SK-N-SH treated with all-trans-retinoic acid at 6 μM for 48 hours (cell line): Measurements from ENCODE around the gene MEGF9.

Experiments
- ATAC-seq: fragments of 200-7000 bp; cut with Tn5 transposase; 3 replicates; pipeline ENCODE4 v1.9.1; 2020; ENCODE audit warnings: mild to moderate bottlenecking, moderate library complexity
- ARNTL ChIP-seq: fragments of 450-650 bp; formaldehyde crosslinking; IDR thresholded peaks from 2 replicates; pipeline ENCODE4 v1.5.0; 2020; ENCODE audit warnings: low read depth, mild to moderate bottlenecking, moderate library complexity, borderline replicate concordance
- BACH2 ChIP-seq: fragments of 250-450 bp; sonication (Bioruptor Pico); IDR thresholded peaks from 2 replicates; pipeline ENCODE4 v1.9.0; 2021; ENCODE audit warnings: mild to moderate bottlenecking, borderline replicate concordance
- ESRRG ChIP-seq: fragments of 250-450 bp; sonication (Bioruptor Pico); IDR thresholded peaks from 2 replicates; pipeline ENCODE4 v1.6.1; 2021; ENCODE audit warnings: mild to moderate bottlenecking
- ISL1 ChIP-seq: fragments of 250-450 bp; sonication (Bioruptor Pico); IDR thresholded peaks from 2 replicates; pipeline ENCODE4 v2.1.2; 2022; ENCODE audit warnings: mild to moderate bottlenecking, moderate library complexity
- OSR1 ChIP-seq: fragments of 250-450 bp; sonication (Bioruptor Pico); IDR thresholded peaks from 2 replicates; pipeline ENCODE4 v1.8.0; 2022; ENCODE audit warnings: moderate library complexity, mild to moderate bottlenecking, inconsistent platforms
- PPARA ChIP-seq: fragments of 250-450 bp; sonication (Bioruptor Pico); IDR thresholded peaks from 2 replicates; pipeline ENCODE4 v1.5.0; 2020; ENCODE audit warnings: mild to moderate bottlenecking, borderline replicate concordance
- RARB ChIP-seq: fragments of 250-450 bp; sonication (Bioruptor Pico); IDR thresholded peaks from 2 replicates; pipeline ENCODE4 v1.8.0; 2021; ENCODE audit warnings: mild to moderate bottlenecking, moderate library complexity
- SNAI2 ChIP-seq: fragments of 250-450 bp; sonication (Bioruptor Pico); IDR thresholded peaks from 2 replicates; pipeline ENCODE4 v1.5.0; 2020; ENCODE audit warnings: mild to moderate bottlenecking, moderate library complexity
- TCF4 ChIP-seq: fragments of 250-450 bp; sonication (Bioruptor Pico); IDR thresholded peaks from 2 replicates; pipeline ENCODE4 v1.8.0; 2021; ENCODE audit warnings: mild to moderate bottlenecking, moderate library complexity, borderline replicate concordance
- TOX ChIP-seq: fragments of 250-450 bp; sonication (Bioruptor Pico); IDR thresholded peaks from 2 replicates; pipeline ENCODE4 v1.8.0; 2021; ENCODE audit warnings: mild to moderate bottlenecking, moderate library complexity, borderline replicate concordance
- ZC3H10 ChIP-seq: fragments of 250-450 bp; sonication (Bioruptor Pico); IDR thresholded peaks from 2 replicates; pipeline ENCODE4 v1.5.1; 2021; ENCODE audit warnings: mild to moderate bottlenecking, moderate library complexity
- ZFP30 ChIP-seq: fragments of 450-650 bp; formaldehyde crosslinking; IDR thresholded peaks from 2 replicates; pipeline ENCODE4 v1.5.0; 2022; ENCODE audit warnings: mild to moderate bottlenecking, moderate library complexity
- ZNF565 ChIP-seq: fragments of 450-650 bp; formaldehyde crosslinking; conservative IDR thresholded peaks from 2 replicates; pipeline ENCODE4 v1.5.0; 2020; ENCODE audit warnings: low read depth, mild to moderate bottlenecking, moderate library complexity
- ZNF70 ChIP-seq: fragments of 450-650 bp; formaldehyde crosslinking; IDR thresholded peaks from 2 replicates; pipeline ENCODE4 v1.5.0; 2020; ENCODE audit warnings: mild to moderate bottlenecking, moderate library complexity
- ZNF8 ChIP-seq: fragments of 450-650 bp; formaldehyde crosslinking; IDR thresholded peaks from 2 replicates; pipeline ENCODE4 v1.5.0; 2020; ENCODE audit warnings: mild to moderate bottlenecking, moderate library complexity
- TF ChIP-seq, protein P1 (sequence below): fragments of 250-450 bp; sonication (Bioruptor Pico); IDR thresholded peaks from 2 replicates; pipeline ENCODE4 v1.5.1; 2021; ENCODE audit warnings: mild to moderate bottlenecking, moderate library complexity
- TF ChIP-seq, protein P2 (sequence below): fragments of 250-450 bp; sonication (Bioruptor Pico); IDR thresholded peaks from 2 replicates; pipeline ENCODE4 v1.8.0; 2020; ENCODE audit warnings: mild to moderate bottlenecking, moderate library complexity, borderline replicate concordance
- TF ChIP-seq, protein P3 (sequence below): fragments of 250-450 bp; sonication (Bioruptor Pico); IDR thresholded peaks from 2 replicates; pipeline ENCODE4 v1.5.1; 2020; ENCODE audit warnings: low read depth, mild to moderate bottlenecking, moderate library complexity
- TF ChIP-seq, protein P4 (sequence below): fragments of 250-450 bp; sonication (Bioruptor Pico); IDR thresholded peaks from 2 replicates; pipeline ENCODE4 v1.5.0; 2020; ENCODE audit warnings: mild to moderate bottlenecking, moderate library complexity

The MEGF9 gene

DNA sequence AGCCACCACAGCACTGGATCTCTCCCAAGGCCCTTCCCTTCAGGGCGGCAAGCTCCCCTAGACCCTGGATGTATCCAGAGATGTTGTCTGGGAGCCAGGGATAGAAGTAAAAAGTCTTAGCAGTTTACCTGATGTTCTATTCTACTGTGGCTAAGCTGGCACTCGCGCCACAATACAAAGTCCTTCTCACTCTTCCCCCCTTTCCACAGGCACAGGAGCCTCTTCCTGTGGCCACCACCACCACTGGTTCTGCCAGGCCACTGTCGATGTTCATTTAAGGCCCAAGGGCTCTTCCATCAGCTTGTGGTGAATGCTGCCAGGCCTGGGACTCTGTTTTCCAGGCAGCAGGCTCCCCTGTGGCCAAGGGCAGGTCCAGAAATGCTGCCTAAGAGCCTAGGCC is 33.7 kb downstream of the MEGF9 start (continued):
- TF ChIP-seq, protein P1, sequence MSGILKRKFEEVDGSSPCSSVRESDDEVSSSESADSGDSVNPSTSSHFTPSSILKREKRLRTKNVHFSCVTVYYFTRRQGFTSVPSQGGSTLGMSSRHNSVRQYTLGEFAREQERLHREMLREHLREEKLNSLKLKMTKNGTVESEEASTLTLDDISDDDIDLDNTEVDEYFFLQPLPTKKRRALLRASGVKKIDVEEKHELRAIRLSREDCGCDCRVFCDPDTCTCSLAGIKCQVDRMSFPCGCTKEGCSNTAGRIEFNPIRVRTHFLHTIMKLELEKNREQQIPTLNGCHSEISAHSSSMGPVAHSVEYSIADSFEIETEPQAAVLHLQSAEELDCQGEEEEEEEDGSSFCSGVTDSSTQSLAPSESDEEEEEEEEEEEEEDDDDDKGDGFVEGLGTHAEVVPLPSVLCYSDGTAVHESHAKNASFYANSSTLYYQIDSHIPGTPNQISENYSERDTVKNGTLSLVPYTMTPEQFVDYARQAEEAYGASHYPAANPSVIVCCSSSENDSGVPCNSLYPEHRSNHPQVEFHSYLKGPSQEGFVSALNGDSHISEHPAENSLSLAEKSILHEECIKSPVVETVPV (CRISPR knock-in tag), result no peak
- TF ChIP-seq ZC3H10 (CRISPR knock-in tag) (no peak), RARB (CRISPR knock-in tag) (no peak), ZNF70 (CRISPR knock-in tag) (no peak), TOX (no peak), PPARA (no peak), OSR1 (CRISPR knock-in tag) (no peak), TCF4 (no peak), BACH2 (CRISPR knock-in tag) (no peak), ZNF8 (no peak), SNAI2 (CRISPR knock-in tag) (no peak), ESRRG (no peak)
- TF ChIP-seq, protein P2, sequence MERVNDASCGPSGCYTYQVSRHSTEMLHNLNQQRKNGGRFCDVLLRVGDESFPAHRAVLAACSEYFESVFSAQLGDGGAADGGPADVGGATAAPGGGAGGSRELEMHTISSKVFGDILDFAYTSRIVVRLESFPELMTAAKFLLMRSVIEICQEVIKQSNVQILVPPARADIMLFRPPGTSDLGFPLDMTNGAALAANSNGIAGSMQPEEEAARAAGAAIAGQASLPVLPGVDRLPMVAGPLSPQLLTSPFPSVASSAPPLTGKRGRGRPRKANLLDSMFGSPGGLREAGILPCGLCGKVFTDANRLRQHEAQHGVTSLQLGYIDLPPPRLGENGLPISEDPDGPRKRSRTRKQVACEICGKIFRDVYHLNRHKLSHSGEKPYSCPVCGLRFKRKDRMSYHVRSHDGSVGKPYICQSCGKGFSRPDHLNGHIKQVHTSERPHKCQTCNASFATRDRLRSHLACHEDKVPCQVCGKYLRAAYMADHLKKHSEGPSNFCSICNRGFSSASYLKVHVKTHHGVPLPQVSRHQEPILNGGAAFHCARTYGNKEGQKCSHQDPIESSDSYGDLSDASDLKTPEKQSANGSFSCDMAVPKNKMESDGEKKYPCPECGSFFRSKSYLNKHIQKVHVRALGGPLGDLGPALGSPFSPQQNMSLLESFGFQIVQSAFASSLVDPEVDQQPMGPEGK, result no peak

DNA sequence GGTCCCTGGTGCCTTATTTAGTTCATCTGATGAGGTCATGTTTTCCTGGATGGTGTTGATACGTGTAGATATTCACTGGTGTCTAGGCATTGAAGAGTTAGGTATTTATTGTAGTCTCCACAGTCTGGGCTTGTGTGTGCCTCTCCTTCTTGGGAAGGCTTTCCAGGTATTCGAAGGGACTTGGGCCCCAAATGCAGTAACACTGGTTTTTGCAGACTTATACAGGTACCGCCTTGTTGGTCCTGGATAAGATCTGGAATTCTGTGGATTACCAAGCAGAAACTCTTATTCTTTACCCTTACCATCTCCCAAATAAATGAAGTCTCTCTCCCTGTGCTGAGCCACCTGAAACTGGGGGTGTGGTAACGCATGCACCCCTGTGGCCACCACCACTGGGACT is 34.1 kb downstream of the MEGF9 start:
- ATAC-seq, result no peak
- no peak for TF ChIP-seq PPARA
- no peak for TF ChIP-seq ZNF8
- TF ChIP-seq, protein P2, result no peak
- no peak for TF ChIP-seq TOX
- TF ChIP-seq ZNF565 (CRISPR knock-in tag), result no peak
- TF ChIP-seq ISL1, result no peak

DNA sequence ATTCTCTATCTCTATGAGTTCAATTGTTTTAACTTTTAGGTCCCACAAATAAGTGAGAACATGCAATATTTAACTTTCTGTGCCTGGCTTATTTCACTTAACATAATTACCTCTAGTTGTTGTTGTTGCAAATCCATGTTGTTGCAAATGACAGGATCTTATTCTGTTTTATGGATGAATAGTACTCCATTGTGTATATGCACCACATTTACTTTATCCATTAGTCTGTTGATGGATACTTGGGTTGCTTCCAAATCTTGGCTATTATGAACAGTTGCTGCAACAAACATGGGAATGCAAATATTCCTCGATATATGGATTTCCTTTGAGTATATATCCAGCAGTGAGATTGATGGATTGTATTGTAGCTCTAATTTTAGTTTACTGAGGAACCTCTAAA is 36.3 kb downstream of the MEGF9 start:
- no peak for ATAC-seq
- TF ChIP-seq, protein P3, sequence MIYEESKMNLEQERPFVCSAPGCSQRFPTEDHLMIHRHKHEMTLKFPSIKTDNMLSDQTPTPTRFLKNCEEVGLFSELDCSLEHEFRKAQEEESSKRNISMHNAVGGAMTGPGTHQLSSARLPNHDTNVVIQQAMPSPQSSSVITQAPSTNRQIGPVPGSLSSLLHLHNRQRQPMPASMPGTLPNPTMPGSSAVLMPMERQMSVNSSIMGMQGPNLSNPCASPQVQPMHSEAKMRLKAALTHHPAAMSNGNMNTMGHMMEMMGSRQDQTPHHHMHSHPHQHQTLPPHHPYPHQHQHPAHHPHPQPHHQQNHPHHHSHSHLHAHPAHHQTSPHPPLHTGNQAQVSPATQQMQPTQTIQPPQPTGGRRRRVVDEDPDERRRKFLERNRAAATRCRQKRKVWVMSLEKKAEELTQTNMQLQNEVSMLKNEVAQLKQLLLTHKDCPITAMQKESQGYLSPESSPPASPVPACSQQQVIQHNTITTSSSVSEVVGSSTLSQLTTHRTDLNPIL (CRISPR knock-in tag), result no peak
- no peak for TF ChIP-seq RARB (CRISPR knock-in tag)
- no peak for TF ChIP-seq ZNF8
- TF ChIP-seq ISL1, result no peak
- TF ChIP-seq ESRRG, result no peak

DNA sequence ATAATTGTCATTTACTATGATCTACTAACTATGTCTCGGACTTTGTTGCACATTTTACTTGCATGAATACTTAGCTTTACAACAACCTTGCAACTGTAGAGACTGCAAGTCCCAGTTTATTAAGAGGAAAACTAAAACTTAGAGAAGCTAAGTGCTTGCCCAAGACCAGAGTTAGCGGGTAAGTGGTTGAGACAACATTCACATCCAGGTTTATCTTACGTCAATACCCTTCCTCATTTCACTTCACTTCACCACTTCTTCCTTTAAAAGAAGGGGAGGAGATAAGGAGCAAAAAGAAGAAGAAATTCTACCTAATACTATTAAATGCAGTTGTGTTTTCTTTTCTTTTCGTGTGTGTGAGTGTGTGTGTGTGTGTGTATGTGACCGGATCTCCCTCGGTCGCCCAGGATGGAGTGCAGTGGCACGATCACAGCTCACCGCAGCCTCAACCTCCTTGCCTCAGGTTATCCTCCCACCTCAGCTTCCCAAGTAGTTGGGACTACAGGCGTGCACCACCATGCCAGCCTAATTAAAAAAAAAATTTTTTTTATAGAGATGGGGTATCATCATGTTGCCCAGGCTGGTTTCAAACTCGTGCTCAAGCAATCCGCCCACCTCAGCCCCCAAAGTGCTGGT is 37.4 kb downstream of the MEGF9 start:
- no peak for ATAC-seq
- TF ChIP-seq, protein P1 (CRISPR knock-in tag), result no peak
- TF ChIP-seq ZFP30 (no peak), RARB (CRISPR knock-in tag) (no peak), ISL1 (no peak), TCF4 (no peak), OSR1 (CRISPR knock-in tag) (no peak), TOX (no peak), BACH2 (CRISPR knock-in tag) (no peak), ARNTL (CRISPR knock-in tag) (no peak)
- TF ChIP-seq, protein P4, sequence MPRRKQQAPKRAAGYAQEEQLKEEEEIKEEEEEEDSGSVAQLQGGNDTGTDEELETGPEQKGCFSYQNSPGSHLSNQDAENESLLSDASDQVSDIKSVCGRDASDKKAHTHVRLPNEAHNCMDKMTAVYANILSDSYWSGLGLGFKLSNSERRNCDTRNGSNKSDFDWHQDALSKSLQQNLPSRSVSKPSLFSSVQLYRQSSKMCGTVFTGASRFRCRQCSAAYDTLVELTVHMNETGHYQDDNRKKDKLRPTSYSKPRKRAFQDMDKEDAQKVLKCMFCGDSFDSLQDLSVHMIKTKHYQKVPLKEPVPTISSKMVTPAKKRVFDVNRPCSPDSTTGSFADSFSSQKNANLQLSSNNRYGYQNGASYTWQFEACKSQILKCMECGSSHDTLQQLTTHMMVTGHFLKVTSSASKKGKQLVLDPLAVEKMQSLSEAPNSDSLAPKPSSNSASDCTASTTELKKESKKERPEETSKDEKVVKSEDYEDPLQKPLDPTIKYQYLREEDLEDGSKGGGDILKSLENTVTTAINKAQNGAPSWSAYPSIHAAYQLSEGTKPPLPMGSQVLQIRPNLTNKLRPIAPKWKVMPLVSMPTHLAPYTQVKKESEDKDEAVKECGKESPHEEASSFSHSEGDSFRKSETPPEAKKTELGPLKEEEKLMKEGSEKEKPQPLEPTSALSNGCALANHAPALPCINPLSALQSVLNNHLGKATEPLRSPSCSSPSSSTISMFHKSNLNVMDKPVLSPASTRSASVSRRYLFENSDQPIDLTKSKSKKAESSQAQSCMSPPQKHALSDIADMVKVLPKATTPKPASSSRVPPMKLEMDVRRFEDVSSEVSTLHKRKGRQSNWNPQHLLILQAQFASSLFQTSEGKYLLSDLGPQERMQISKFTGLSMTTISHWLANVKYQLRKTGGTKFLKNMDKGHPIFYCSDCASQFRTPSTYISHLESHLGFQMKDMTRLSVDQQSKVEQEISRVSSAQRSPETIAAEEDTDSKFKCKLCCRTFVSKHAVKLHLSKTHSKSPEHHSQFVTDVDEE (CRISPR knock-in tag), result no peak
- TF ChIP-seq, protein P3 (CRISPR knock-in tag), result no peak
